ENCODE measurements around the gene PAK1IP1.

GRCh38 chr6:10756085-10756484 lies 61.3 kb downstream of the PAK1IP1 start:
- TF ChIP-seq CTCF (IDR thresholded peaks at IDR 0.05; ENCODE audit: poor library complexity, severe bottlenecking) (no peak), EZH2 (IDR thresholded peaks at IDR 0.05; ENCODE audit: borderline replicate concordance, insufficient read depth, low read length, poor library complexity, severe bottlenecking) (no peak), MXI1 (conservative IDR thresholded peaks at IDR 0.05; ENCODE audit: poor library complexity, severe bottlenecking) (no peak), REST (IDR thresholded peaks at IDR 0.05; ENCODE audit: borderline replicate concordance) (no peak), POLR2AphosphoS5 (IDR thresholded peaks at IDR 0.05) (no peak), RAD21 (conservative IDR thresholded peaks at IDR 0.05) (no peak), EP300 (conservative IDR thresholded peaks at IDR 0.05; ENCODE audit: poor library complexity, severe bottlenecking) (no peak)

Data from neural cell (in vitro differentiated cells).